ENCODE results near the gene PRR15L.
"Not testable (repeated sequence)": the region's sequence is repeated elsewhere in the genome, so short reads cannot be mapped to it uniquely, and the experiment has no call there.

Gene PRR15L

GRCh38 chr17:47957591-47958490 lies at the start of gene PRR15L:
TSS of gene PRR15L (minus strand) at chr17:47957883. CDS start at chr17:47953234, 4,649 bp downstream.
- DNase-seq (ENCODE audit: low read depth) = no peak

GRCh38 chr17:48006936-48007709 lies 49.4 kb upstream of the PRR15L start:
- DNase-seq (ENCODE audit: low read depth) = no peak

GRCh38 chr17:48004983-48005382 lies 47.3 kb upstream of the PRR15L start:
- DNase-seq (ENCODE audit: low read depth) = no peak

GRCh38 chr17:48003417-48004151 lies 45.9 kb upstream of the PRR15L start:
- no peak for DNase-seq (ENCODE audit: low read depth)

- DNase-seq (ENCODE audit: low read depth) = no peak
These were observed 45.3 kb upstream of the PRR15L start for GRCh38 chr17:48002916-48003416.

GRCh38 chr17:48002266-48002915 lies 44.7 kb upstream of the PRR15L start:
- no peak for DNase-seq (ENCODE audit: low read depth)

GRCh38 chr17:48001657-48002056 lies 44.0 kb upstream of the PRR15L start:
- DNase-seq (ENCODE audit: low read depth) = not testable (repeated sequence)

GRCh38 chr17:48001197-48001596 lies 43.5 kb upstream of the PRR15L start:
- no peak for DNase-seq (ENCODE audit: low read depth)

GRCh38 chr17:47999582-47999981 lies 41.9 kb upstream of the PRR15L start:
- no peak for DNase-seq (ENCODE audit: low read depth)

- no peak for DNase-seq (ENCODE audit: low read depth)
These were observed 40.4 kb upstream of the PRR15L start for GRCh38 chr17:47998044-47998443.

GRCh38 chr17:47997586-47997985 lies 39.9 kb upstream of the PRR15L start:
- no peak for DNase-seq (ENCODE audit: low read depth)

GRCh38 chr17:47996201-47996600 lies 38.5 kb upstream of the PRR15L start:
- no peak for DNase-seq (ENCODE audit: low read depth)

GRCh38 chr17:47995241-47995935 lies 37.7 kb upstream of the PRR15L start:
- no peak for DNase-seq (ENCODE audit: low read depth)

- no peak for DNase-seq (ENCODE audit: low read depth)
These were observed 37.0 kb upstream of the PRR15L start for GRCh38 chr17:47994724-47995123.

GRCh38 chr17:47993964-47994363 lies 36.3 kb upstream of the PRR15L start:
- DNase-seq (ENCODE audit: low read depth) = no peak

GRCh38 chr17:47993031-47993564 lies 35.4 kb upstream of the PRR15L start:
- no peak for DNase-seq (ENCODE audit: low read depth)

GRCh38 chr17:47992216-47992615 lies 34.5 kb upstream of the PRR15L start:
- DNase-seq (ENCODE audit: low read depth) = no peak

- DNase-seq (ENCODE audit: low read depth) = no peak
These were observed 33.5 kb upstream of the PRR15L start for GRCh38 chr17:47990962-47991731.

GRCh38 chr17:47989700-47990099 lies 32.0 kb upstream of the PRR15L start:
- no peak for DNase-seq (ENCODE audit: low read depth)

GRCh38 chr17:47989159-47989558 lies 31.5 kb upstream of the PRR15L start:
- DNase-seq (ENCODE audit: low read depth) = no peak
